Panc1 (cell line): Measurements from ENCODE around the gene OR52K2. TPM values are rescaled to one million over a fixed set of nuclear protein-coding genes. Genes with fewer than 3 reads are reported as not detected.

Experiments
- ATAC-seq: fragments of 200-7000 bp; cut with Tn5 transposase; 2 replicates; pipeline ENCODE4 v1.9.1; 2020; ENCODE audit warnings: mild to moderate bottlenecking, moderate library complexity
- BruUV-seq: library from RNA; stranded (reverse); fragments of 400-500 nt; replicated peaks from 2 replicates; lab custom pipeline; 2021; lab: Mats Ljungman, UMichigan
- CTCF ChIA-PET: fragments of 300-600 bp; sonication (Branson Sonifier 250); formaldehyde crosslinking; loops from one replicate; lab custom pipeline; 2022; ENCODE audit warnings: antibody characterized with exemption; lab: Charles Lee
- POLR2A ChIA-PET: fragments of 300-600 bp; sonication (Branson Sonifier 250); formaldehyde crosslinking; loops from one replicate; lab custom pipeline; 2022; ENCODE audit warnings: antibody characterized with exemption; lab: Charles Lee
- DNase-seq: peaks from one replicate; pipeline ENCODE4 v3.0.0-alpha.2; 2010; ENCODE audit warnings: low read depth, low spot score
- H3K27ac ChIP-seq: 2 replicates; pipeline ENCODE4 v1.5.1; 2011; ENCODE audit warnings: mild to moderate bottlenecking, low read length, inconsistent platforms
- H3K27me3 ChIP-seq: fragments of 200-500 bp; sonication (Bioruptor generic); 2 replicates; pipeline ENCODE4 v1.6.0; 2014; ENCODE audit warnings: low read length, inconsistent platforms; ENCODE audit not compliant: control insufficient read depth, insufficient read depth
- H3K36me3 ChIP-seq: fragments of 200-500 bp; sonication (Bioruptor generic); 2 replicates; pipeline ENCODE4 v1.5.1; 2014; ENCODE audit warnings: inconsistent platforms, mild to moderate bottlenecking, low read length, moderate library complexity; ENCODE audit not compliant: control insufficient read depth, insufficient read depth
- H3K4me1 ChIP-seq: 2 replicates; pipeline ENCODE4 v1.5.1; 2011; ENCODE audit warnings: inconsistent platforms, mild to moderate bottlenecking, low read length, moderate library complexity; ENCODE audit not compliant: control insufficient read depth, insufficient read depth
- H3K4me3 ChIP-seq, 2 experiments: 2 replicates each; pipeline ENCODE4 v1.5.1; 2011 to 2012; ENCODE audit warnings: low read depth in 2 of 2, low read length in 2 of 2, mild to moderate bottlenecking in 2 of 2, inconsistent platforms in 1 of 2, moderate library complexity in 1 of 2
- H3K9me3 ChIP-seq: fragments of 200-500 bp; sonication (Bioruptor generic); 2 replicates; pipeline ENCODE4 v1.5.1; 2014; ENCODE audit warnings: low read depth, mild to moderate bottlenecking, inconsistent platforms, low read length, moderate library complexity; ENCODE audit not compliant: control insufficient read depth, insufficient read depth
- POLR2AphosphoS5 ChIP-seq: IDR thresholded peaks from 2 replicates; pipeline ENCODE4 v1.6.1; 2012; ENCODE audit warnings: mild to moderate bottlenecking, low read depth, low read length, moderate library complexity
- SIN3A ChIP-seq: IDR thresholded peaks from 2 replicates; pipeline ENCODE4 v1.6.1; 2012; ENCODE audit warnings: low read depth, mild to moderate bottlenecking, low read length, moderate library complexity, borderline replicate concordance; ENCODE audit not compliant: insufficient read depth
- TCF7L2 ChIP-seq: IDR thresholded peaks from 2 replicates; pipeline ENCODE4 v1.6.1; 2011; ENCODE audit warnings: mild to moderate bottlenecking, low read depth, low read length, inconsistent platforms
- in situ Hi-C: cut with HindIII; loops from 2 replicates; pipeline ENCODE4 v1.10.0; 2016; ENCODE audit warnings: low sequenced_read_pairs, low pct_unique_long_range_greater_than_20kb
- intact Hi-C: fragments of 100-400 bp; cut with micrococcal nuclease; formaldehyde crosslinking; loops from one replicate; pipeline ENCODE4 v1.10.0; 2022; ENCODE audit not compliant: unreplicated experiment
- total RNA-seq: library from RNA; stranded (reverse); gene quantifications from one replicate; pipeline ENCODE4 v1.2.1, GENCODE V29; 2021; ENCODE audit not compliant: unreplicated experiment
- TF ChIP-seq, protein P1 (sequence below): fragments of 450-650 bp; IDR thresholded peaks from 2 replicates; pipeline ENCODE4 v1.5.1; 2017; ENCODE audit warnings: mild to moderate bottlenecking
- TF ChIP-seq, protein P2 (sequence below), 2 experiments: IDR thresholded peaks; 2 replicates each; pipeline ENCODE4 v1.6.1; 2011 to 2012; ENCODE audit warnings: low read depth in 2 of 2, control low read depth in 1 of 2, low read length in 1 of 2, mild to moderate bottlenecking in 1 of 2, moderate library complexity in 1 of 2; ENCODE audit not compliant: insufficient read depth in 1 of 2

The OR52K2 gene
- total RNA-seq, 1 experiment from 2014 or later = not detected

DNA sequence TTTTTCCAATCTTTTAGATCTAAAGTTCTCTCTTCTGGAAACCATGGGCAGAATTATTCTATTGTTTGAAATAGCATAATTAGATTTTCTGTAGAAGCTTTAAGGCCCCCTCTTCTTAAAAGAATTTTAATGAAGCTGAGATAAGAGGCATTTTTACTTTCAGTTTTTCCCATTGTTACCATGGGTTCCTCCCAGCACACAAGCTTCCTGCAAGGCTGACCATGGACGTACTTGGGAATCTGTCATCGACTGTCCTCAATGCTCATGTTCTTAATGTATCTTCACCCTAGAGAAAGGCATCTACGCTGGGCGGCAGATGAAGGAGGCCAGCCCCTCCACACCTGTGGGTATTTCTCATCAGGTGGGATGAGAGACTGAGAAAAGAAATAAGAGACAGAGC is 11.1 kb downstream of the OR52K2 start:
- no TSS peak for BruUV-seq
- Histone ChIP-seq H3K4me1 (no peaks in the 10 kb centered on the region), H3K27me3 (peaks cover 4% of the 10 kb centered on the region; the same call in 1 of the 2 replicates), H3K36me3 (no peaks in the 10 kb centered on the region), H3K4me3 (no peak overlapping the region), H3K9me3 (no peaks in the 10 kb centered on the region), H3K27ac (no peak overlapping the region)
- no peak for DNase-seq
- intact Hi-C loops (no loop called here), in situ Hi-C loops (no loop called here)
- CTCF ChIA-PET = no interaction called here
- POLR2A ChIA-PET = no interaction called here
- ATAC-seq = no peak
- TF ChIP-seq TCF7L2 (no peak), SIN3A (no peak), POLR2AphosphoS5 (no peak)
- TF ChIP-seq, protein P1, sequence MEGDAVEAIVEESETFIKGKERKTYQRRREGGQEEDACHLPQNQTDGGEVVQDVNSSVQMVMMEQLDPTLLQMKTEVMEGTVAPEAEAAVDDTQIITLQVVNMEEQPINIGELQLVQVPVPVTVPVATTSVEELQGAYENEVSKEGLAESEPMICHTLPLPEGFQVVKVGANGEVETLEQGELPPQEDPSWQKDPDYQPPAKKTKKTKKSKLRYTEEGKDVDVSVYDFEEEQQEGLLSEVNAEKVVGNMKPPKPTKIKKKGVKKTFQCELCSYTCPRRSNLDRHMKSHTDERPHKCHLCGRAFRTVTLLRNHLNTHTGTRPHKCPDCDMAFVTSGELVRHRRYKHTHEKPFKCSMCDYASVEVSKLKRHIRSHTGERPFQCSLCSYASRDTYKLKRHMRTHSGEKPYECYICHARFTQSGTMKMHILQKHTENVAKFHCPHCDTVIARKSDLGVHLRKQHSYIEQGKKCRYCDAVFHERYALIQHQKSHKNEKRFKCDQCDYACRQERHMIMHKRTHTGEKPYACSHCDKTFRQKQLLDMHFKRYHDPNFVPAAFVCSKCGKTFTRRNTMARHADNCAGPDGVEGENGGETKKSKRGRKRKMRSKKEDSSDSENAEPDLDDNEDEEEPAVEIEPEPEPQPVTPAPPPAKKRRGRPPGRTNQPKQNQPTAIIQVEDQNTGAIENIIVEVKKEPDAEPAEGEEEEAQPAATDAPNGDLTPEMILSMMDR = no peak

DNA sequence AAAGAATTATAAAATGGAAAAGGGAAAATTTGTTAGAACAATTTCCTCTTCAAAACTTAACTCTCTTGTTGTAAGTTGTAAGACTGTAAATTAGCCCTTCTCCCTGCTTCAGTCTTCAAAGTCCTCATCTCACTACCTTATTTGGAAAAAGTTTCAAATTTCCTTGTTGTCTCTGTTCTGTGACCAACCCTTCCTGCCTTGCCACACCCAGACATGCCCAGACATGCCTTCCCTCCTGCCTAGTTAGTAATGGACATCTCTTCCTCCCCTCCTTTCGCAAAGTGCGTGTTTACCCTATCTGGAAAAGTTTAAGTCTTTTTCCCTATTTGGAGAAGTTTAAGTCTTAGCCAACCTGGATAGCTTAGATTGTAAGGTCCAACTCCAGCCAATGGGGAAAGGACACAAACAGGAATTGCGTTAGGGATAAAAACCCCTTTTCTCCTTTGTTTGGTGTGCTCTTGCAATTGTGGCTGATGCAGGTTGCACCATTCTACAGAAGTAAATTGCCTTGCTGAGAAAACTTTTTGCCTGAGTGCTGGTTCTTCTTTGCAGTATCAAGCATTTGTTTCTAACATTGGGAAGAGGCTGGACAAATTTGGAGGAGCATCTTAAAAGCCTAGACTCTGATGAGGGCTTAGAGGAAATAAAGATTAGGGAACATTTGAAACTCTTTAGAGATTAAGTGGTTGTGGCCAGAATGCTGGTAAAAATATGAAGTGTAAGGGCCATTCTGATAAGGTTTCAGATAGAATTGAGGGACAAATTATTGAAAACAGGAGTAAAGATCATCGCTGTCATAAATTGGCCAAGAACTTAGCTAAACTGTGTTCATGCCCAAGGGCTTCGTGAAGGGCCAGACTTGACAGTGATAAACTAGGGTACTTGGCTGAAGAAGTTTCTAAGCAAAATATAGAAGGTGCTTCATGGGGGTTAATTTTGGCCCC is 15.4 kb downstream of the OR52K2 start:
- TF ChIP-seq, protein P2, sequence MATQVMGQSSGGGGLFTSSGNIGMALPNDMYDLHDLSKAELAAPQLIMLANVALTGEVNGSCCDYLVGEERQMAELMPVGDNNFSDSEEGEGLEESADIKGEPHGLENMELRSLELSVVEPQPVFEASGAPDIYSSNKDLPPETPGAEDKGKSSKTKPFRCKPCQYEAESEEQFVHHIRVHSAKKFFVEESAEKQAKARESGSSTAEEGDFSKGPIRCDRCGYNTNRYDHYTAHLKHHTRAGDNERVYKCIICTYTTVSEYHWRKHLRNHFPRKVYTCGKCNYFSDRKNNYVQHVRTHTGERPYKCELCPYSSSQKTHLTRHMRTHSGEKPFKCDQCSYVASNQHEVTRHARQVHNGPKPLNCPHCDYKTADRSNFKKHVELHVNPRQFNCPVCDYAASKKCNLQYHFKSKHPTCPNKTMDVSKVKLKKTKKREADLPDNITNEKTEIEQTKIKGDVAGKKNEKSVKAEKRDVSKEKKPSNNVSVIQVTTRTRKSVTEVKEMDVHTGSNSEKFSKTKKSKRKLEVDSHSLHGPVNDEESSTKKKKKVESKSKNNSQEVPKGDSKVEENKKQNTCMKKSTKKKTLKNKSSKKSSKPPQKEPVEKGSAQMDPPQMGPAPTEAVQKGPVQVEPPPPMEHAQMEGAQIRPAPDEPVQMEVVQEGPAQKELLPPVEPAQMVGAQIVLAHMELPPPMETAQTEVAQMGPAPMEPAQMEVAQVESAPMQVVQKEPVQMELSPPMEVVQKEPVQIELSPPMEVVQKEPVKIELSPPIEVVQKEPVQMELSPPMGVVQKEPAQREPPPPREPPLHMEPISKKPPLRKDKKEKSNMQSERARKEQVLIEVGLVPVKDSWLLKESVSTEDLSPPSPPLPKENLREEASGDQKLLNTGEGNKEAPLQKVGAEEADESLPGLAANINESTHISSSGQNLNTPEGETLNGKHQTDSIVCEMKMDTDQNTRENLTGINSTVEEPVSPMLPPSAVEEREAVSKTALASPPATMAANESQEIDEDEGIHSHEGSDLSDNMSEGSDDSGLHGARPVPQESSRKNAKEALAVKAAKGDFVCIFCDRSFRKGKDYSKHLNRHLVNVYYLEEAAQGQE (IDR thresholded peaks at IDR 0.05; ENCODE audit: insufficient read depth in 1 of 2, low read depth in 2 of 2, low read length in 1 of 2) = no peak
- TF ChIP-seq TCF7L2 = no peak
- TF ChIP-seq POLR2AphosphoS5 = no peak
- no peak for TF ChIP-seq SIN3A
- TF ChIP-seq, protein P1 = no peak
- ATAC-seq = no peak
- ChIA-PET POLR2A (no interaction called here), CTCF (no interaction called here)
- intact Hi-C loops = no loop called here
- BruUV-seq = no TSS peak
- DNase-seq = no peak
- Histone ChIP-seq H3K9me3 (no peaks in the 10 kb centered on the region), H3K27ac (no peak overlapping the region), H3K36me3 (no peaks in the 10 kb centered on the region), H3K4me3 (no peak overlapping the region), H3K4me1 (no peaks in the 10 kb centered on the region), H3K27me3 (no peaks in the 10 kb centered on the region; the same call in 1 of the 2 replicates)
- in situ Hi-C loops = no loop called here
